ENCODE measurements around the gene DNMT3A. TPM values are rescaled to one million over a fixed set of nuclear protein-coding genes. Genes with fewer than 3 reads are reported as not detected.

DNMT3A gene
- total and polyA plus RNA-seq, 2 experiments from 2014 or later = 47.2 to 80.4 TPM

DNA sequence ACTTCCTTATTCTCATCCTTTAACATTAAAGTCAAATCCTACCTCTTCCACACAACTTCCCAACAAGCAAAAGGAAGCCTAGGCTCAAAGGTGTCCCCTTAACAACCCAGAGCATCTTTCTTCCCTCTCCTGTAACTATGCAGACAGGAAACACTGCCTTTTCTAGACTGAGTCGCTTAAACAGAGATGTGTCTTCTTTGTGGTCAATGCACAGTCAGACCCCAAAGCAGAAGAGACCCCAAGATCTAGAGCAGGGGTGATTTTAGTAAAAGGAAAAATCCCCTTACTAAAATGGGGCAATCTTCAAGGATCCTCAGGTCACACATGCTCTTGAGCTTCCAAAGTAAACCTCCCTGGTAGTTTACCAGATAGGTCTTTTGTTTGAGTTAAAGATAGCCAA lies 86.8 kb downstream of the DNMT3A start:
- H4K20me1 ChIP-seq (replicated peaks; ENCODE audit: insufficient read depth) = 0 out of 2 replicates have a peak, but pooled peaks cover under 1% of the 10 kb centered on the region
- H3K27me3 ChIP-seq (ENCODE audit: insufficient read depth) = no peaks in the 10 kb centered on the region
- H3K36me3 ChIP-seq (ENCODE audit: insufficient read depth) = no peaks in the 10 kb centered on the region
- H3K4me3 ChIP-seq = no peak overlapping the region
- Mint-ChIP-seq H3K36me3 (ENCODE audit: low read depth) (peaks cover 43% of the 10 kb centered on the region), H3K27ac (no peak overlapping the region), H3K4me3 (no peak overlapping the region; the same call in 2 of the 3 replicates), H3K27me3 (ENCODE audit: insufficient read depth, low read depth, poor library complexity) (peaks cover 20% of the 10 kb centered on the region), H3K9me3 (peaks cover 10% of the 10 kb centered on the region; the same call in 2 of the 3 replicates), H3K4me1 (peaks cover 65% of the 10 kb centered on the region)
- H3K27ac ChIP-seq (ENCODE audit: low read depth) = no peak overlapping the region
- H3K79me2 ChIP-seq (replicated peaks; ENCODE audit: insufficient read depth) = peaks cover 28% of the 10 kb centered on the region
- TF ChIP-seq EZH2 (IDR thresholded peaks at IDR 0.05; ENCODE audit: low read depth, unreplicated experiment) (no peak), EZH2phosphoT487 (IDR thresholded peaks at IDR 0.05; ENCODE audit: unreplicated experiment) (no peak), POLR2AphosphoS5 (IDR thresholded peaks at IDR 0.05; ENCODE audit: low read depth) (no peak), ZNF462 (CRISPR knock-in tag; IDR thresholded peaks at IDR 0.05) (no peak), CTCF (conservative IDR thresholded peaks at IDR 0.05; ENCODE audit: low read depth in 2 of 2) (no peak), ZNF114 (CRISPR knock-in tag; IDR thresholded peaks at IDR 0.05) (no peak), STAT1 (IDR thresholded peaks at IDR 0.05; ENCODE audit: unreplicated experiment) (no peak), CREB1 (CRISPR knock-in tag; IDR thresholded peaks at IDR 0.05; ENCODE audit: low read depth) (no peak), NANOG (IDR thresholded peaks at IDR 0.05; ENCODE audit: borderline replicate concordance) (no peak), JUNB (IDR thresholded peaks at IDR 0.05; ENCODE audit: unreplicated experiment) (no peak), ZNF331 (CRISPR knock-in tag; IDR thresholded peaks at IDR 0.05; ENCODE audit: low read depth) (no peak)
- TF ChIP-seq, protein P1, sequence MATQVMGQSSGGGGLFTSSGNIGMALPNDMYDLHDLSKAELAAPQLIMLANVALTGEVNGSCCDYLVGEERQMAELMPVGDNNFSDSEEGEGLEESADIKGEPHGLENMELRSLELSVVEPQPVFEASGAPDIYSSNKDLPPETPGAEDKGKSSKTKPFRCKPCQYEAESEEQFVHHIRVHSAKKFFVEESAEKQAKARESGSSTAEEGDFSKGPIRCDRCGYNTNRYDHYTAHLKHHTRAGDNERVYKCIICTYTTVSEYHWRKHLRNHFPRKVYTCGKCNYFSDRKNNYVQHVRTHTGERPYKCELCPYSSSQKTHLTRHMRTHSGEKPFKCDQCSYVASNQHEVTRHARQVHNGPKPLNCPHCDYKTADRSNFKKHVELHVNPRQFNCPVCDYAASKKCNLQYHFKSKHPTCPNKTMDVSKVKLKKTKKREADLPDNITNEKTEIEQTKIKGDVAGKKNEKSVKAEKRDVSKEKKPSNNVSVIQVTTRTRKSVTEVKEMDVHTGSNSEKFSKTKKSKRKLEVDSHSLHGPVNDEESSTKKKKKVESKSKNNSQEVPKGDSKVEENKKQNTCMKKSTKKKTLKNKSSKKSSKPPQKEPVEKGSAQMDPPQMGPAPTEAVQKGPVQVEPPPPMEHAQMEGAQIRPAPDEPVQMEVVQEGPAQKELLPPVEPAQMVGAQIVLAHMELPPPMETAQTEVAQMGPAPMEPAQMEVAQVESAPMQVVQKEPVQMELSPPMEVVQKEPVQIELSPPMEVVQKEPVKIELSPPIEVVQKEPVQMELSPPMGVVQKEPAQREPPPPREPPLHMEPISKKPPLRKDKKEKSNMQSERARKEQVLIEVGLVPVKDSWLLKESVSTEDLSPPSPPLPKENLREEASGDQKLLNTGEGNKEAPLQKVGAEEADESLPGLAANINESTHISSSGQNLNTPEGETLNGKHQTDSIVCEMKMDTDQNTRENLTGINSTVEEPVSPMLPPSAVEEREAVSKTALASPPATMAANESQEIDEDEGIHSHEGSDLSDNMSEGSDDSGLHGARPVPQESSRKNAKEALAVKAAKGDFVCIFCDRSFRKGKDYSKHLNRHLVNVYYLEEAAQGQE (IDR thresholded peaks at IDR 0.05; ENCODE audit: unreplicated experiment) = no peak
- TF ChIP-seq, protein P2, sequence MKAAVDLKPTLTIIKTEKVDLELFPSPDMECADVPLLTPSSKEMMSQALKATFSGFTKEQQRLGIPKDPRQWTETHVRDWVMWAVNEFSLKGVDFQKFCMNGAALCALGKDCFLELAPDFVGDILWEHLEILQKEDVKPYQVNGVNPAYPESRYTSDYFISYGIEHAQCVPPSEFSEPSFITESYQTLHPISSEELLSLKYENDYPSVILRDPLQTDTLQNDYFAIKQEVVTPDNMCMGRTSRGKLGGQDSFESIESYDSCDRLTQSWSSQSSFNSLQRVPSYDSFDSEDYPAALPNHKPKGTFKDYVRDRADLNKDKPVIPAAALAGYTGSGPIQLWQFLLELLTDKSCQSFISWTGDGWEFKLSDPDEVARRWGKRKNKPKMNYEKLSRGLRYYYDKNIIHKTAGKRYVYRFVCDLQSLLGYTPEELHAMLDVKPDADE (IDR thresholded peaks at IDR 0.05) = no peak
- peaks cover 31% of the 10 kb centered on the region for H3F3A ChIP-seq (replicated peaks; ENCODE audit: low read depth)
- H3K4me1 ChIP-seq (ENCODE audit: insufficient read depth) = peaks cover 54% of the 10 kb centered on the region
- no peaks in the 10 kb centered on the region for H3K9me2 ChIP-seq (ENCODE audit: insufficient read depth)
- H3K4me2 ChIP-seq = no peak overlapping the region
- no peak for ATAC-seq
- no peak overlapping the region for H2AFZ ChIP-seq
- no peak for DNase-seq (ENCODE audit: low spot score)

Measured in GM23338 (cell line).